DMS 273 treated with DMSO at 0.1 percent for 48 hours (cell line): ENCODE results near the gene RAET1L.
"Not testable (repeated sequence)": the region's sequence is repeated elsewhere in the genome, so short reads cannot be mapped to it uniquely, and the experiment has no call there.

Source experiments
- DNase-seq: peaks from one replicate; lab custom pipeline; 2025; lab: John Stamatoyannopoulos, UW

The RAET1L gene

DNA sequence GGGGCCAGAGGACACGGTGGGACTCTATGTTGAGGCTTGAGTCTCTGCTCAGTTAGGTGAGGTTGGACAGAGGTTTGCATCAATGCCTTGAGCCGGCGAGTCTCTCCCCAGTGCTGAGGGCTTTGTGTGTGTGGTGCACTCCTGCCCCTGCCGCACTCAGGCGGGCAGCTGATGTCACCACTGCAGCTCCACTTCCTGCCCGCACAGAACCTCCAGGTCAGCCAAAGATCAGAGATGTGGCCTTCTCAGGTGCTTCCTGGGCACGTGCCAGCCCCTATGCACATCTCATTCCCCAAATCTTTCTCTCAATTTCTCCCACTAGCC lies 33.9 kb downstream of the RAET1L start:
- not testable (repeated sequence) for DNase-seq

DNA sequence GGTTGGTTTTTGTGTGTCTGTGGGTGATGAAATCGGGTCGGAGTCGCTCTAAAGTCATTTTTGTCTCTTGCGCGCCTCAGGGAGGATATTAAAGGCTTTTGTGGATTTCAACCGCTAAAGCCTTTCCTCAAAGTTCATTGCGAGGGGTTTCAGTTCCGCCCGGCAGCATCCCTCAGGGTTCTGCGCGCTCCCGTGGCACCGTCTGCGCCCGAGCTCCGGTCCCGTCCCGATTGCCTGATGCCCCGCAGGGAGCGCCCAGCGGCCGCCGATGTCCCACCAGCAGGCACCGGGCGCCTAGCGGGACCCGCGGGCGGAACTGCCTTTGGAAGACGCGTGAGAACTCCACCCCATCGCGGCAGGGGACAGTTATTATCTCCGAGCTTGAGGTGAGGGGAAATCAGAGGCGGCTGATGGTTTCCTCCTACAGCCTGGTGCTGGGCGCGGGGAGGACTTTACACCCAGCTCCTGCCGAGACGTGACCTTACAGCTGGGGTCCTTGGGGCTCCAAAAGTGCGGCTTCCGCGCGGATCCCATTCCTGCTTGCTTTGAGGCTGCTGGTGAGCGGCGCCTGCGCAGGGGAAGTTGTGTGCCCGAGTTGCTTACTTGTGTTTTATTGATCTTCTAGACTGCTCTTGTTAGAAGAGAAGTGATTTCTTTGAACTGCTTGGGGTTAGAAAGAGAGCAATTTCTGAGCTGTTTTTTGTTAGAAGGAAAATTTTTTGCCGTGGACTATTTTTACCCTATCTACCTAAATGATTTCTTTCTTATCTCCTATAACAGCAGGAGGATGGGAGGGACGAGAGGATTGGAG lies 34.5 kb downstream of the RAET1L start:
- no peak for DNase-seq

- DNase-seq = no peak
Observed at GRCh38 chr6:149990212-149990660, 35.1 kb downstream of the RAET1L start.

GRCh38 chr6:149988550-149989346 lies 36.6 kb downstream of the RAET1L start:
- no peak for DNase-seq

DNA sequence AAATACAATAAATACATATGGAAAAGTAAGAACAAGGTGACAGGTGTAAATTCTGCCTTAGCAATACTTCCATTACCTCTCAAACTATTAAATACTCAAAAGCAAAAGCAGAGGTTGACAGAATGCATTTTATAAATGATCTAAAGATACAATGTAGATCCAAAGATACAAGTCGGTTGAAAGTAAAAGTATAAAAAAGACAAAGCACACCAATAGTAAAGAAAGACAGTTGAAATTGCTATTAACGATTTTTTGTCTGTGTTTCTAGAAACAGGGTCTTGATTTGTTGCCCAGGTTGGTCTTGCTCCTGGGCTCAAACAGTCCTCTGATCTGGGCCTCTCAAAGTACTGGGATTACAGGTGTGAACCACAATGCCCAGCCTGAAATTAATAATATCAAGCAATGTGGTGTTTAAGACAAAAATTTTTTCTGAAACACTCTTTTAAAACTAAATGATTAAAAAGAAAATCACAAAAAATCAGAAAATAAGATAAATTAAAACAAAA lies 37.7 kb downstream of the RAET1L start:
- DNase-seq = no peak

DNA sequence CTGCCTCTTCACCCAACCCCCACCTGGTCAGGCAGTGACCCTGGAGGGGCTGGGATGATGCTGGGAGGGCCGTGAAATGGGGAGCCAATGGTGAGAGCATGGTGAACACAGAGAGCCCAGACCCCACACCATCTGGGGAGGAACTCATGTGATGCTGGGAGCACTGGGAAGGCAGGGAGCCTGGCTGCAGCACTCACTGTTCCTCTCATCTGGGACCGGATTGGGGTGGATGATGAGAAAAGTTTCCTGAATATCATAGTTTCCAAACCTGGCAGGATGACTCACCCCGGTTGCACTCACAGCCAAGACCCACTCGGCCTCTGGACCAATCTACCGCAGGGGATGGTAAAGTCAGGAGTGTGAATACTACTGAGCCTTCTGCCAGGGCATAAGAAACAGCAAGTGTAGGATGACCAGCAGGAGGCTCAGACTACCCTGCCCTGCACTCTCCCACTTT lies 39.8 kb downstream of the RAET1L start:
- no peak for DNase-seq

- DNase-seq = no peak
Observed at GRCh38 chr6:149984773-149985172, 40.6 kb downstream of the RAET1L start.

- DNase-seq = no peak
Observed at GRCh38 chr6:149983145-149983544, 42.2 kb downstream of the RAET1L start.

DNA sequence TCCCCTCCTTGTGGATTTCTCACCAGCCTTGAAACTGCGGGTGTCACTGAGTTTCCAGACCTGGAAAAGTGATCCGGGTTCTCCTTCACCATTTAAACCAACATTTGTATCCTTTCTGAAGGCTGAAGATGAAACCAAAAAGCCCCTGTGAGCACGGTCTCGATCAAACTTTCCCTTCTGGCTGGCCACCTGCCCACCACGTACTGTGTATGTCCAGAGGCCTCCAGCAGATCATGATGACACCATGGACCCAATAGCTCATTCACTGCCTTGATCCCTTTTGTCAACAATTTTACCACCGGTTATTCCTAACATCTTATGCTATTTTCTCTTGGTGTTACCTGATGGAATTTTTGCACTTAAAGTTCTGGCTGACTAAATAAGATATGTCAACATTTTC lies 46.0 kb downstream of the RAET1L start:
- no peak for DNase-seq

- no peak for DNase-seq
Observed at GRCh38 chr6:149978610-149979009, 46.7 kb downstream of the RAET1L start.

- DNase-seq = no peak
Observed at GRCh38 chr6:149977221-149977620, 48.1 kb downstream of the RAET1L start.

- DNase-seq = no peak
Observed at GRCh38 chr6:149975400-149975799, 49.9 kb downstream of the RAET1L start.

DNA sequence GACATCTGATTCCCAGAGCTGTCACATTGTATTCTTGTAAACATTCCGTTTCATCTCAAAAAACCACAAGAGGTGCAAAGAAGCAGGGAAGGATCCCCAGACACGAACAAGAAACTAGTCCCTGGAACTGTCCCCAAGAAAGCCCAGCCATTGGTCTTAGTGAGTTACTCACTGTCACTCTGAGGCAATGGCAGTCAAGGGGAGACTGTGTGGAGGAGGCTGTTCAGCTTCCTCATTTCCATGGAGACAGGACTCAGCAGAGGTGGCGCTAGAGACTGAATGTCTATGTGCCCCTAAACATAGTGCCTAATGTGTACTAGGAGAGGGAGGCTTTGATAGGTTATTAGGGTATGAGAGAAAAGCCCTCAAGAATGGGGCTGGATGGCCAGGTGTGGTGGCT lies 50.5 kb downstream of the RAET1L start:
- no peak for DNase-seq

DNA sequence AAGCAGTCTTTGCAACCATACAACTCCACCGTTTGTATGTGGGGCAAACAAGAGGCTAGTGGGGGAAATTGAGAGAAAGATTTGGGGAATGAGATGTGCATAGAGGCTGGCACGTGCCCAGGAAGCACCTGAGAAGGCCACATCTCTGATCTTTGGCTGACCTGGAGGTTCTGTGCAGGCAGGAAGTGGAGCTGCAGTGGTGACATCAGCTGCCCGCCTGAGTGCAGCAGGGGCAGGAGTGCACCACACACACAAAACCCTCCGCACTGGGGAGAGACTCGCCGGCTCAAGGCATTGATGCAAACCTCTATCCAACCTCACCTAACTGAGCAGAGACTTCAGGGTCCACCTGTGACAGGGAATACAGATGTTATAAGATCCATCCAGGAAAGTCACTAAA lies 50.9 kb downstream of the RAET1L start:
- DNase-seq = not testable (repeated sequence)

DNA sequence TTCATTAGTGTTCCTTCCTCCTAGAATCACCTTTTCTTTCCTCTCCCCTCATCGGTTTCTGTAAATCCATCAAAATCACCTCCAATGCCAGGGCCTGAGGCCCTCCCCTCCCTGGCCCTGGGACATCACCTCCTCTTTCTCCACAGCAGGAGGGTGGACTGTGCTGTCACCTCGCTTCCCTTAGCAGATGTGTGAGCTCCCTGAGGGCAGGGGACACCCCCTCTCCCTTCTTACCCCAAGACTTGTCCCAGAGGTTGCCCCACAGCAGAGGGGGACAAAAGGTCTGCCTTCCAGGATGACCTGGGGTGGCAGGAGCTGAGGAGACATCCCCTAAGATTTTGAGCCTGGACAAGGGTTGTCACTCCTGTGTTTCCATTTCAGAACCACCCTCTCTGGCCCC lies 55.7 kb downstream of the RAET1L start:
- no peak for DNase-seq

DNA sequence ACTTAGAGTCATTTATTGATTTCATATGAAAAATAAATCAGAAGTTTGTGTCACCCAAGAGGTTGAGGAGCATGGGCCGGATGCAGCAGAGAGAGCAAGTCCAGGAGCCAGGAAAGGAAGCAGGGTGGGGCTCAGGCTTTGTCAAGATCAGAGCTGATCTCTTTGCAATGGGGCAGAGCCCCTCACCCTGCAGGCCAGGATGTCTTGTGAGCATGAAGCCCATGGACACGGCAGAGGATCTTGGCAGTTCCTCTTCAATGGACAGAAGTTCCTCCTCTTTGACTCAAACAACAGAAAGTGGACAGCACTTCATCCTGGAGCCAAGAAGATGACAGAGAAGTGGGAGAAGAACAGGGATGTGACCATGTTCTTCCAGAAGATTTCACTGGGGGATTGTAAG lies 56.4 kb downstream of the RAET1L start:
- DNase-seq = not testable (repeated sequence)
